A673 (cell line): Measurements from ENCODE around the gene BASP1. TPM values are rescaled to one million over a fixed set of nuclear protein-coding genes. Genes with fewer than 3 reads are reported as not detected.
"Not testable (repeated sequence)": the region's sequence is repeated elsewhere in the genome, so short reads cannot be mapped to it uniquely, and the experiment has no call there.

ENCODE experiments used
- BruUV-seq: library from RNA; stranded (reverse); fragments of 400-500 nt; replicated peaks from 2 replicates; lab custom pipeline; 2021; lab: Mats Ljungman, UMichigan
- CTCF ChIA-PET: fragments of 300-600 bp; sonication (Branson Sonifier 250); formaldehyde crosslinking; loops from one replicate; lab custom pipeline; 2022; ENCODE audit warnings: antibody characterized with exemption; lab: Charles Lee
- POLR2A ChIA-PET: fragments of 300-600 bp; sonication (Branson Sonifier 250); formaldehyde crosslinking; loops from one replicate; lab custom pipeline; 2022; ENCODE audit warnings: antibody characterized with exemption; ENCODE audit not compliant: low non-redundant PET; lab: Charles Lee
- DNase-seq: peaks from one replicate; pipeline ENCODE4 v3.0.0-alpha.2; 2015; ENCODE audit warnings: low spot score
- H3K27ac ChIP-seq: fragments of 200-600 bp; sonication (generic); 2 replicates; pipeline ENCODE4 v1.5.1; 2016; ENCODE audit warnings: mixed run types, low read depth, mild to moderate bottlenecking, mixed read lengths, antibody characterized with exemption, low read length; ENCODE audit not compliant: poor library complexity, severe bottlenecking
- H3K27me3 ChIP-seq: fragments of 200-600 bp; sonication (generic); replicated peaks from 2 replicates; pipeline ENCODE4 v1.6.1; 2017; ENCODE audit warnings: mixed run types, low read depth, mild to moderate bottlenecking, mixed read lengths, antibody characterized with exemption, low read length; ENCODE audit not compliant: insufficient read depth, poor library complexity
- H3K36me3 ChIP-seq: fragments of 200-600 bp; sonication (generic); 2 replicates; pipeline ENCODE4 v1.6.1; 2016; ENCODE audit warnings: mixed run types, mild to moderate bottlenecking, mixed read lengths, antibody characterized with exemption, low read length; ENCODE audit not compliant: insufficient read depth, poor library complexity, severe bottlenecking
- H3K4me1 ChIP-seq: fragments of 200-600 bp; sonication (generic); 2 replicates; pipeline ENCODE4 v1.6.1; 2017; ENCODE audit warnings: mixed run types, mild to moderate bottlenecking, mixed read lengths, antibody characterized with exemption, low read length; ENCODE audit not compliant: insufficient read depth, poor library complexity, severe bottlenecking
- H3K4me3 ChIP-seq: fragments of 200-600 bp; sonication (generic); 2 replicates; pipeline ENCODE4 v1.5.1; 2016; ENCODE audit warnings: low read depth, mixed run types, mild to moderate bottlenecking, mixed read lengths, low read length; ENCODE audit not compliant: poor library complexity, severe bottlenecking
- H3K9me3 ChIP-seq: fragments of 200-600 bp; sonication (generic); 2 replicates; pipeline ENCODE4 v1.6.1; 2016; ENCODE audit warnings: mixed run types, low read depth, mild to moderate bottlenecking, mixed read lengths, antibody characterized with exemption, low read length; ENCODE audit not compliant: poor library complexity, severe bottlenecking
- EZH2 ChIP-seq: fragments of 200-600 bp; sonication (generic); IDR thresholded peaks from 2 replicates; pipeline ENCODE4 v1.6.1; 2017; ENCODE audit warnings: borderline replicate concordance, low read depth, mild to moderate bottlenecking, mixed read lengths, antibody characterized with exemption, low read length; ENCODE audit not compliant: poor library complexity, severe bottlenecking
- intact Hi-C: fragments of 100-400 bp; cut with micrococcal nuclease; formaldehyde crosslinking; loops from one replicate; pipeline ENCODE4 v1.10.0; 2022; ENCODE audit not compliant: unreplicated experiment
- total RNA-seq: library from RNA; stranded (reverse); gene quantifications from 2 replicates; pipeline ENCODE4 v1.2.3, GENCODE V29; 2021
- TF ChIP-seq, protein P1 (sequence below): fragments of 300-800, 200-600 bp; sonication (generic); conservative IDR thresholded peaks from 2 replicates; pipeline ENCODE4 v1.5.1; 2017; ENCODE audit warnings: low read depth, mild to moderate bottlenecking, antibody characterized with exemption, low read length, moderate library complexity, mixed read lengths

The BASP1 gene
- total RNA-seq, 1 experiment from 2014 or later = 394 TPM

DNA sequence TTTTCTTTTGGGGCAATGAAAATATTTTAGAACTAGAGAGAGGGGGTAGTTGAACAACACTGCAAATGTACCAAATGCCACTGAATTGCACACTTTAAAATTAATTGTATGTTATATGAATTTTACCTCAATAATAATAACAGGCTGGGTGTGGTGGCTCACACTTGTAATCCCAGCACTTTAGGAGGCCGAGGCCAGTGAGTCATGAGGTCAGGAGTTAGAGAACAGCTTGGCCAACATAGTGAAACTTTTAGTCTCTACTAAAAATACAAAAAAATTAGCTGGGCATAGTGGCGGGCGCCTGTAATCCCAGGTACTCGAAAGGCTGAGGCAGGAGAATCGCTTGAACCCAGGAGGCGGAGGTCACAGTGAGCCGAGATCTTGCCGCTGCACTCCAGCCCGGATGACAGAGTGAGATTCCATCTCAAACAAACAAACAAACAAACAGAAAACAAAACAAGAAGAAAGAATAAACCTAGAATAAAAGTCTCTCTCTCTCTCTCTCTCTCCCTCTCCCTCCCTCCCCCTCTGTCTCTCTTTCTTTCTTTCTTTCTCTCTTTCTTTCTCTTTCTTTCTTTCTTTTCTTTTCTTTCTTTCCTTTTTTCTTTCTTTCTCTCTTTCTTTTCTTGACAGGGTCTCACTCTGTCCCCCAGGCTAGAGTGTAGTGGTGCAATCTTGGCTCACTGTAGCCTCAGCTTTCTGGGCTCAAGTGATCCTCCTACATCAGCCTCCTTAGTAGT is 91.1 kb downstream of the BASP1 start:
- Histone ChIP-seq H3K27me3 (no peaks in the 10 kb centered on the region), H3K9me3 (no peaks in the 10 kb centered on the region), H3K4me3 (no peak overlapping the region), H3K27ac (no peak overlapping the region), H3K4me1 (peaks cover 20% of the 10 kb centered on the region), H3K36me3 (no peaks in the 10 kb centered on the region)
- TF ChIP-seq, protein P1, sequence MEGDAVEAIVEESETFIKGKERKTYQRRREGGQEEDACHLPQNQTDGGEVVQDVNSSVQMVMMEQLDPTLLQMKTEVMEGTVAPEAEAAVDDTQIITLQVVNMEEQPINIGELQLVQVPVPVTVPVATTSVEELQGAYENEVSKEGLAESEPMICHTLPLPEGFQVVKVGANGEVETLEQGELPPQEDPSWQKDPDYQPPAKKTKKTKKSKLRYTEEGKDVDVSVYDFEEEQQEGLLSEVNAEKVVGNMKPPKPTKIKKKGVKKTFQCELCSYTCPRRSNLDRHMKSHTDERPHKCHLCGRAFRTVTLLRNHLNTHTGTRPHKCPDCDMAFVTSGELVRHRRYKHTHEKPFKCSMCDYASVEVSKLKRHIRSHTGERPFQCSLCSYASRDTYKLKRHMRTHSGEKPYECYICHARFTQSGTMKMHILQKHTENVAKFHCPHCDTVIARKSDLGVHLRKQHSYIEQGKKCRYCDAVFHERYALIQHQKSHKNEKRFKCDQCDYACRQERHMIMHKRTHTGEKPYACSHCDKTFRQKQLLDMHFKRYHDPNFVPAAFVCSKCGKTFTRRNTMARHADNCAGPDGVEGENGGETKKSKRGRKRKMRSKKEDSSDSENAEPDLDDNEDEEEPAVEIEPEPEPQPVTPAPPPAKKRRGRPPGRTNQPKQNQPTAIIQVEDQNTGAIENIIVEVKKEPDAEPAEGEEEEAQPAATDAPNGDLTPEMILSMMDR = no peak
- no peak for TF ChIP-seq EZH2
- BruUV-seq = no TSS peak
- no peak for DNase-seq
- ChIA-PET CTCF (no interaction called here), POLR2A (no interaction called here)
- intact Hi-C loops = no loop called here

DNA sequence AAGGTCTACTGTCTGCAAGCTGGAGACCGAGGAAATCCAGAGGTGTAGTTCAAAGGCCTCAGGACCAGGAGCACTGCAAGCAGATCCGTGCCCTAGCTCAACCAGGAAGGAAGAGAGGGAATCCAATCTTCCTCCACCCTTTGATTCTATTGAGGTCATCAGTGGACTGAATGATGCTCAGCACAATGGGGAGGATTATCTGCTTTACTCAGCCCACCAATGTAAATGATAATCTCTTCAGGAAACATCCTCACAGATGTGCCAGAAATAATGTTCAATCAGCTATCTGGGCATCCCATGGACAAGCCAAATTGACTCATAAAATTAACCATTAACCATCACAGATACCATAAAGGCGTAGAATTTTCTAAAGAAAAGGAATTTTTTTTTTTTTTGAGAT is 92.0 kb downstream of the BASP1 start:
- DNase-seq = peak; percentile 28
- Histone ChIP-seq H3K36me3 (no peaks in the 10 kb centered on the region), H3K27ac (no peak overlapping the region), H3K4me3 (no peak overlapping the region), H3K9me3 (no peaks in the 10 kb centered on the region), H3K27me3 (no peaks in the 10 kb centered on the region), H3K4me1 (peaks cover 10% of the 10 kb centered on the region)
- POLR2A ChIA-PET = no interaction called here
- CTCF ChIA-PET = no interaction called here
- intact Hi-C loops = no loop called here
- BruUV-seq = no TSS peak
- no peak for TF ChIP-seq EZH2
- TF ChIP-seq, protein P1 = no peak

DNA sequence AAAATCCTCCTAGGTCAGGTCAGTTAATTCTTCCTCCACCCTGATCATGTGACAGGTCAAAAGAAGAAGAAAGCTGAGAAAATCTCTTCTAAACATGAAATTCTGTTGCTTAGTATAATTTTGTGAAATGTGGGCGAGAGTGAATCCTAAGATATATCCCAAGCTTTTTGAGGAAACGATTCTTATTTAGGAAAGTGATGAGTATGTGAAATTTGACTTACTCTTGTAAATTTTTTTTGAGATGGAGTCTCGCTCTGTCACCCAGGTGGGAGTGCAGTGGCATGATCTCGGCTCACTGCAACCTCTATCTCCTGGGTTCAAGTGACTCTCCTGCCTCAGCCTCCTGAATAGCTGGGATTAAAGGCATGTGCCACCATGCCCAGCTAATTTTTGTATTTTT is 93.1 kb downstream of the BASP1 start:
- CTCF ChIA-PET, POLR2A ChIA-PET, H3K9me3 ChIP-seq, H3K27me3 ChIP-seq, BruUV-seq, H3K27ac ChIP-seq, H3K4me3 ChIP-seq, DNase-seq, H3K36me3 ChIP-seq, intact Hi-C loops: not testable (repeated sequence)
- peaks cover 11% of the 10 kb centered on the region for H3K4me1 ChIP-seq

DNA sequence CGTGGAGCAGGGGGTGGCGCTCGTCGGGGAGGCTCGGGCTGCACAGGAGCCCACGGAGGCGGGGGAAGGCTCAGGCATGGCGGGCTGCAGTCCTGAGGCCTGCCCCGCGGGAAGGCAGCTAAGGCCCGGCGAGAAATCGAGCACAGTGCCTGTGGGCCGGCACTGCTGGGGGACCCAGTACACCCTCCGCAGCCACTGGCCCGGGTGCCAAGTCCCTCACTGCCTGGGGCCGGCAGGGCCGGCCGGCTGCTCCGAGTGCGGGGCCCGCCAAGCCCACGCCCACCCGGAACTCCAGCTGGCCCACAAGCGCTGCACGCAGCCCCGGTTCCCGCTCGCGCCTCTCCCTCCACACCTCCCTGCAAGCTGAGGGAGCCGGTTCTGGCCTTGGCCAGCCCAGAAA is 94.4 kb downstream of the BASP1 start:
- H3K36me3 ChIP-seq, BruUV-seq: not testable (repeated sequence)
- peaks cover 24% of the 10 kb centered on the region for H3K4me1 ChIP-seq

More for the DNA sequence above, 94.4 kb downstream of the BASP1 start:
- POLR2A ChIA-PET, intact Hi-C loops, DNase-seq, H3K9me3 ChIP-seq, H3K27me3 ChIP-seq, CTCF ChIA-PET, H3K27ac ChIP-seq, H3K4me3 ChIP-seq: not testable (repeated sequence)
